ENCODE results near the gene MYLK. TPM values are rescaled to one million over a fixed set of nuclear protein-coding genes. Genes with fewer than 3 reads are reported as not detected.

Gene MYLK
- total and polyA plus RNA-seq, 4 donors, result 17.1 to 158 (median 41.9) TPM

GRCh38 chr3:123795471-123796251 is 88.5 kb downstream of the MYLK start:
- Histone ChIP-seq H3K27me3 (ENCODE audit: control insufficient read depth in 4 of 4, insufficient read depth in 4 of 4, low read length in 3 of 4) (no peaks in the 10 kb centered on the region), H3K9ac (ENCODE audit: low read depth in 1 of 2, low read length in 2 of 2) (no peak overlapping the region), H3K4me3 (ENCODE audit: low read depth in 1 of 3, low read length in 3 of 3) (no peak overlapping the region), H3K27ac (ENCODE audit: low read depth in 1 of 2, low read length in 2 of 2) (no peak overlapping the region), H3K4me1 (ENCODE audit: control insufficient read depth in 4 of 4, insufficient read depth in 4 of 4, low read length in 3 of 4) (peaks cover 3 to 31% (median 24%) of the 10 kb centered on the region in 4 donors), H3K9me3 (ENCODE audit: control insufficient read depth in 4 of 4, low read length in 3 of 4) (no peaks in the 10 kb centered on the region), H3K36me3 (ENCODE audit: control insufficient read depth in 4 of 4, insufficient read depth in 3 of 4, low read depth in 1 of 4, low read length in 3 of 4) (peaks cover 0 to 20% (median 5%) of the 10 kb centered on the region in 4 donors)
- 41% methylated on average over 4 of the region's 4 CpGs for WGBS
- no peak for TF ChIP-seq HNF4G (IDR thresholded peaks at IDR 0.05)
- TF ChIP-seq RXRA (IDR thresholded peaks at IDR 0.05), result peak in 1 of 2 donors; percentile 10
- peak; percentile 24 to 27 for TF ChIP-seq HNF4A (conservative IDR thresholded peaks at IDR 0.05)
- no peak for DNase-seq (ENCODE audit: low spot score)

- TF ChIP-seq JUND (IDR thresholded peaks at IDR 0.05) (no peak), NR2F2 (IDR thresholded peaks at IDR 0.05) (no peak), GABPA (IDR thresholded peaks at IDR 0.05 in 1 of 2, conservative IDR thresholded peaks at IDR 0.05 in 1 of 2) (no peak)
- Histone ChIP-seq H3K36me3 (ENCODE audit: control insufficient read depth in 4 of 4, insufficient read depth in 3 of 4, low read depth in 1 of 4, low read length in 3 of 4) (peaks cover 0 to 28% (median 8%) of the 10 kb centered on the region in 4 donors), H3K27ac (ENCODE audit: low read depth in 1 of 2, low read length in 2 of 2) (no peak overlapping the region), H3K27me3 (ENCODE audit: control insufficient read depth in 4 of 4, insufficient read depth in 4 of 4, low read length in 3 of 4) (no peaks in the 10 kb centered on the region), H3K9ac (ENCODE audit: low read depth in 1 of 2, low read length in 2 of 2) (no peak overlapping the region), H3K4me1 (ENCODE audit: control insufficient read depth in 4 of 4, insufficient read depth in 4 of 4, low read length in 3 of 4) (peaks cover 2 to 23% (median 14%) of the 10 kb centered on the region in 4 donors), H3K4me3 (ENCODE audit: low read depth in 1 of 3, low read length in 3 of 3) (no peak overlapping the region), H3K9me3 (ENCODE audit: control insufficient read depth in 4 of 4, low read length in 3 of 4) (no peaks in the 10 kb centered on the region)
- no peak for DNase-seq (ENCODE audit: low spot score)
- WGBS, result 90% methylated on average over 9 of the region's 9 CpGs
Observed at GRCh38 chr3:123793425-123793824, 90.7 kb downstream of the MYLK start.

GRCh38 chr3:123792473-123793201 is 91.5 kb downstream of the MYLK start:
- no peak for DNase-seq (ENCODE audit: low spot score)
- TF ChIP-seq TAF1 (conservative IDR thresholded peaks at IDR 0.05) (no peak), RXRA (IDR thresholded peaks at IDR 0.05) (no peak), CTCF (IDR thresholded peaks at IDR 0.05; ENCODE audit: low read depth, low read length, missing input control) (no peak), HNF4A (conservative IDR thresholded peaks at IDR 0.05) (no peak), FOXA2 (IDR thresholded peaks at IDR 0.05) (no peak)
- H3K27ac ChIP-seq (ENCODE audit: low read depth in 1 of 2, low read length in 2 of 2), result no peak overlapping the region
- H3K27me3 ChIP-seq (ENCODE audit: control insufficient read depth in 4 of 4, insufficient read depth in 4 of 4, low read length in 3 of 4), result no peaks in the 10 kb centered on the region
- peaks cover 0 to 28% (median 9%) of the 10 kb centered on the region in 4 donors for H3K36me3 ChIP-seq (ENCODE audit: control insufficient read depth in 4 of 4, insufficient read depth in 3 of 4, low read depth in 1 of 4, low read length in 3 of 4)
- no peak overlapping the region for H3K4me3 ChIP-seq (ENCODE audit: low read depth in 1 of 3, low read length in 3 of 3)
- H3K9me3 ChIP-seq (ENCODE audit: control insufficient read depth in 4 of 4, low read length in 3 of 4), result no peaks in the 10 kb centered on the region
- WGBS, result 92% methylated on average over 6 of the region's 6 CpGs
- H3K9ac ChIP-seq (ENCODE audit: low read depth in 1 of 2, low read length in 2 of 2), result no peak overlapping the region
- H3K4me1 ChIP-seq (ENCODE audit: control insufficient read depth in 4 of 4, insufficient read depth in 4 of 4, low read length in 3 of 4), result peaks cover 2 to 16% (median 7%) of the 10 kb centered on the region in 4 donors

GRCh38 chr3:123791898-123792297 is 92.2 kb downstream of the MYLK start:
- H3K36me3 ChIP-seq (ENCODE audit: control insufficient read depth in 4 of 4, insufficient read depth in 3 of 4, low read depth in 1 of 4, low read length in 3 of 4), result peaks cover 0 to 28% (median 9%) of the 10 kb centered on the region in 4 donors
- DNase-seq (ENCODE audit: low spot score), result no peak
- TF ChIP-seq HNF4A (conservative IDR thresholded peaks at IDR 0.05) (no peak), MAX (IDR thresholded peaks at IDR 0.05) (no peak), GABPA (IDR thresholded peaks at IDR 0.05 in 1 of 2, conservative IDR thresholded peaks at IDR 0.05 in 1 of 2) (no peak), SP1 (IDR thresholded peaks at IDR 0.05) (no peak), REST (IDR thresholded peaks at IDR 0.05) (no peak), NR2F2 (IDR thresholded peaks at IDR 0.05) (no peak), RXRA (IDR thresholded peaks at IDR 0.05) (no peak), TAF1 (conservative IDR thresholded peaks at IDR 0.05) (no peak)
- H3K9me3 ChIP-seq (ENCODE audit: control insufficient read depth in 4 of 4, low read length in 3 of 4), result no peaks in the 10 kb centered on the region
- 69% methylated on average over 3 of the region's 3 CpGs for WGBS
- H3K4me3 ChIP-seq (ENCODE audit: low read depth in 1 of 3, low read length in 3 of 3), result no peak overlapping the region
- no peaks in the 10 kb centered on the region for H3K27me3 ChIP-seq (ENCODE audit: control insufficient read depth in 4 of 4, insufficient read depth in 4 of 4, low read length in 3 of 4)
- peaks cover 2 to 11% (median 4%) of the 10 kb centered on the region in 4 donors for H3K4me1 ChIP-seq (ENCODE audit: control insufficient read depth in 4 of 4, insufficient read depth in 4 of 4, low read length in 3 of 4)
- no peak overlapping the region for H3K9ac ChIP-seq (ENCODE audit: low read depth in 1 of 2, low read length in 2 of 2)
- H3K27ac ChIP-seq (ENCODE audit: low read depth in 1 of 2, low read length in 2 of 2), result no peak overlapping the region

Data from liver (tissue), 9 donors.